Parathyroid adenoma (tissue), 2 donors: ENCODE results near the gene TLE3.

Experiments used
- H2AFZ ChIP-seq: fragments of 300-600 bp; sonication (generic); one replicate; pipeline ENCODE4 v1.7.0; 2017; ENCODE audit warnings: antibody characterized with exemption, mild to moderate bottlenecking
- H3K27ac ChIP-seq: fragments of 300-600 bp; sonication (generic); one replicate; pipeline ENCODE4 v1.7.0; 2017
- H3K27me3 ChIP-seq: fragments of 300-600 bp; sonication (generic); one replicate; pipeline ENCODE4 v1.7.0; 2017; ENCODE audit warnings: low read length; ENCODE audit not compliant: control insufficient read depth, insufficient read depth
- H3K36me3 ChIP-seq: fragments of 300-600 bp; sonication (generic); one replicate; pipeline ENCODE4 v1.7.0; 2017; ENCODE audit warnings: low read length; ENCODE audit not compliant: control insufficient read depth, insufficient read depth
- H3K4me1 ChIP-seq: fragments of 300-600 bp; sonication (generic); one replicate; pipeline ENCODE4 v1.7.0; 2017; ENCODE audit warnings: control low read depth
- H3K4me2 ChIP-seq: fragments of 300-600 bp; sonication (generic); one replicate; pipeline ENCODE4 v1.7.0; 2017; ENCODE audit warnings: low read length
- H3K4me3 ChIP-seq: fragments of 300-600 bp; sonication (generic); one replicate; pipeline ENCODE4 v1.7.0; 2017; ENCODE audit warnings: low read depth, low read length
- H3K79me2 ChIP-seq: fragments of 300-600 bp; sonication (generic); one replicate; pipeline ENCODE4 v1.7.0; 2017; ENCODE audit warnings: control low read depth
- H3K9ac ChIP-seq: fragments of 300-600 bp; sonication (generic); one replicate; pipeline ENCODE4 v1.7.0; 2017; ENCODE audit warnings: mild to moderate bottlenecking
- H3K9me3 ChIP-seq: fragments of 300-600 bp; sonication (generic); one replicate; pipeline ENCODE4 v1.7.0; 2017; ENCODE audit warnings: low read length; ENCODE audit not compliant: control insufficient read depth
- TF ChIP-seq, protein P1 (sequence below): fragments of 300-600 bp; sonication (generic); IDR thresholded peaks from one replicate; pipeline ENCODE4 v1.7.0; 2017; ENCODE audit warnings: antibody characterized with exemption, mild to moderate bottlenecking
- donor health status: primary hyperparathyroidism.

TLE3 gene

DNA sequence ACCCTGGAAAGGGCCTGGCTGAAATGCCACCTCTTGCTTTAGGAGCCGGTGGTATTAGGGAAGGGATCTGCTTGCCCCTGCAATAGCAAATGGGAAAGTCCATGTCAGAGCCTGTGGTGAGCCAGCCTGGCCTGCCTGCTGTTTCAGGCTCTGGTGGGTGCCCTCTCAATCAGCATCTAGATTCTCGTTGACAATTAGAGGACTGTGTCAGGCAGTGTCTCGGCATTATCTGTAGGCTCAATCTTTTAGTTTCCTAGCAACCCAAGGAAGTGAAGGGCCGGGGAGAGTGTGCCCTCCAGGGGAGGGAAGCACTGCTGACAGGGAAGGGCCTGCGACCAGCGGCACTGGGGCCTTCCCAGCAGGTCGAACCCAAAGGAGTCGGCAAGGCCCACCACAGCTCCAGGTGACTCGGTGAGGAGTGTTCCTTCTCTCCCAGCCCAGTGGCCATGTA is 42.1 kb downstream of the TLE3 start:
- TF ChIP-seq, protein P1, sequence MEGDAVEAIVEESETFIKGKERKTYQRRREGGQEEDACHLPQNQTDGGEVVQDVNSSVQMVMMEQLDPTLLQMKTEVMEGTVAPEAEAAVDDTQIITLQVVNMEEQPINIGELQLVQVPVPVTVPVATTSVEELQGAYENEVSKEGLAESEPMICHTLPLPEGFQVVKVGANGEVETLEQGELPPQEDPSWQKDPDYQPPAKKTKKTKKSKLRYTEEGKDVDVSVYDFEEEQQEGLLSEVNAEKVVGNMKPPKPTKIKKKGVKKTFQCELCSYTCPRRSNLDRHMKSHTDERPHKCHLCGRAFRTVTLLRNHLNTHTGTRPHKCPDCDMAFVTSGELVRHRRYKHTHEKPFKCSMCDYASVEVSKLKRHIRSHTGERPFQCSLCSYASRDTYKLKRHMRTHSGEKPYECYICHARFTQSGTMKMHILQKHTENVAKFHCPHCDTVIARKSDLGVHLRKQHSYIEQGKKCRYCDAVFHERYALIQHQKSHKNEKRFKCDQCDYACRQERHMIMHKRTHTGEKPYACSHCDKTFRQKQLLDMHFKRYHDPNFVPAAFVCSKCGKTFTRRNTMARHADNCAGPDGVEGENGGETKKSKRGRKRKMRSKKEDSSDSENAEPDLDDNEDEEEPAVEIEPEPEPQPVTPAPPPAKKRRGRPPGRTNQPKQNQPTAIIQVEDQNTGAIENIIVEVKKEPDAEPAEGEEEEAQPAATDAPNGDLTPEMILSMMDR: peak; percentile 21
- no peaks in the 10 kb centered on the region for H3K36me3 ChIP-seq

DNA sequence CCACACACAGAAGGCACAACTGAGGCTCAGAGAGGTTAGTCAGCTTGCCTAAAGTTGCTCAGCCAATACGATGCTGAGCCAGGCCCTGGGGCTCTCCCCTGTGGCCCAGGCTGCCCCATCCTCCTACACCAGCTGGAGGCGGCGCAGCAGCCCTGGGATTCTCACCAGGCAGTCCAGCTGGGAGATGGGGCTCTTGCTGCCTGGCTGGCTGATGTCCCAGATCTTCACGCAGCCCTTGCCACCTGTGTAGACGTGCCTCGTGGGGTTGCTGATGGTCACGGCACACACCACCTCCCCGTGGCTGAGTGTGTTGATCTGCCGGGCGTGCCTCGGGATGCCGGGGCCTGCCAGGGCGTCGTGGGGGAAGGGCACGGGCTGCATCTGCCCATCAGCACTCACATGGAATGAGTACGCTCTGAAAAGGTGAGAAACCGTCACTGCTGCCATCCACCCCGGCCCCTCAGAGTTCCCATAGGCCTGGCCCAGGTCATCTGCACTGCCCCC is 42.8 kb downstream of the TLE3 start:
- TF ChIP-seq, protein P1: no peak
- no peak overlapping the region for H3K9ac ChIP-seq
- no peak overlapping the region for H3K27ac ChIP-seq
- no peak overlapping the region for H3K4me3 ChIP-seq
- no peak overlapping the region for H3K4me2 ChIP-seq
- H3K9me3 ChIP-seq: no peaks in the 10 kb centered on the region
- no peaks in the 10 kb centered on the region for H3K36me3 ChIP-seq
- peaks cover 3% of the 10 kb centered on the region for H3K4me1 ChIP-seq
- no peaks in the 10 kb centered on the region for H3K27me3 ChIP-seq
- no peak overlapping the region for H2AFZ ChIP-seq
- H3K79me2 ChIP-seq: no peaks in the 10 kb centered on the region

More for the DNA sequence above, 42.1 kb downstream of the TLE3 start:
- Histone ChIP-seq H3K9ac (no peak overlapping the region), H3K27ac (no peak overlapping the region), H3K9me3 (no peaks in the 10 kb centered on the region), H3K4me2 (peak overlapping the region; percentile 31), H2AFZ (no peak overlapping the region), H3K79me2 (no peaks in the 10 kb centered on the region), H3K4me3 (no peak overlapping the region), H3K4me1 (peaks cover 3% of the 10 kb centered on the region), H3K27me3 (no peaks in the 10 kb centered on the region)

DNA sequence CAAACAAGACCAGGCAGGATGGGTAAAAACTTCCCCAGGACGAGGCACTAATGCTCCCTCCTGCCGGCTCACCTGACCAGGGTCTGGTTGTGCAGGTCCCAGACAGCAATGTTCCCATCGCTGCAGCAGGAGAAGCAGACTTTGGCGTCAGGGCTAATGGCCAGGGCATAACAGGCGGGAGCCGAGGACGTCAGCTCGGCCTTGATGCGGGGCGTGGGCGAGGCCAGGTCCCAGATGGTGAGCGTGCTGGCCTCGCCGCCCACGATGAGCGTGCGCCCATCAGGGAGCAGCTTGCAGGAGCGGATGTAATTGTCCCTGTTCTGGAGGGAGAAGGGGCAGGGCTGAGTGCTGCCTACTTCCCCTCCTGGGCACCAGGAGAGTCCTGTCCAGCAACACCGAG is 43.4 kb downstream of the TLE3 start:
- peaks cover 3% of the 10 kb centered on the region for H3K4me1 ChIP-seq
- TF ChIP-seq, protein P1: no peak
- H3K9ac ChIP-seq: no peak overlapping the region
- H3K4me3 ChIP-seq: no peak overlapping the region
- no peak overlapping the region for H3K4me2 ChIP-seq
- no peaks in the 10 kb centered on the region for H3K27me3 ChIP-seq
- H3K36me3 ChIP-seq: no peaks in the 10 kb centered on the region
- H3K79me2 ChIP-seq: no peaks in the 10 kb centered on the region
- H2AFZ ChIP-seq: no peak overlapping the region
- no peaks in the 10 kb centered on the region for H3K9me3 ChIP-seq
- no peak overlapping the region for H3K27ac ChIP-seq

DNA sequence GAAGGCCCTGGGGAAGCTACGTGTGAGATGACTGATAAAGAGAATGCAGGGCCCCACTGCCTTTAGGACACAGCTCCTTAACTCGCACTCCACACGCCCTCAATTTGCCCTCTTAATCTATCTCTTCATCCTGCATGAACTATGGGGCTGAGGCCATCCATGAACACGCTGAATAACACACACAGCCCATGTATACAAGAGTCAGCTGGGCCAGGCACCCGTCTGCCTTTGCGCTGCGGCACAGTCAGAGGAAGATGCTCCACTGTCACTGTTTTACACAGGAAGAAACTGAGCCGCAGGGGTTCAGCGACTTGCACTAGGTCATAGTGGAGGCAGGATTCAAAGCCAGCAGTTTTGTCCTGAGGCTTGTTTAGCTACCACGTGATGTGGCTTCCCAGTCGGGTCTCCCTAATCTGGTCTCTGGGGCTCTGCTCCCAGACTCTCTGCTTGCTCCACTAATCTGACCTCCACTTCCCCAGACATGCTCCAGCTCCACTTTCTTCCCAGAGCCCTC is 43.9 kb downstream of the TLE3 start:
- H3K27me3 ChIP-seq: no peaks in the 10 kb centered on the region
- no peak overlapping the region for H3K27ac ChIP-seq
- no peak overlapping the region for H2AFZ ChIP-seq
- peaks cover 3% of the 10 kb centered on the region for H3K4me1 ChIP-seq
- H3K4me2 ChIP-seq: no peak overlapping the region
- H3K4me3 ChIP-seq: no peak overlapping the region
- no peaks in the 10 kb centered on the region for H3K9me3 ChIP-seq
- no peak overlapping the region for H3K9ac ChIP-seq
- no peaks in the 10 kb centered on the region for H3K36me3 ChIP-seq
- TF ChIP-seq, protein P1: no peak
- H3K79me2 ChIP-seq: no peaks in the 10 kb centered on the region
